B cell (primary cell): Measurements from ENCODE around the gene KCNK17.

Experiments used
- CTCF ChIP-seq: fragments of 200-600 bp; IDR thresholded peaks from one replicate; pipeline ENCODE4 v1.8.0; 2022; ENCODE audit warnings: antibody characterized with exemption, mild to moderate bottlenecking
- EZH2 ChIP-seq: IDR thresholded peaks from 2 replicates; pipeline ENCODE4 v1.6.1; 2012; ENCODE audit warnings: borderline replicate concordance, low read depth, mild to moderate bottlenecking, moderate library complexity, low read length; ENCODE audit not compliant: insufficient read depth, poor library complexity, severe bottlenecking

- TF ChIP-seq CTCF (no peak), EZH2 (no peak)
Observed at GRCh38 chr6:39302011-39302410, 12.2 kb downstream of the KCNK17 start.
